K562 (cell line): Measurements from ENCODE around the gene PPP1R3C. TPM values are rescaled to one million over a fixed set of nuclear protein-coding genes. Genes with fewer than 3 reads are reported as not detected.

Source experiments
- CBX2 ChIP-seq: fragments of 200-600 bp; sonication (generic); IDR thresholded peaks from one replicate; pipeline ENCODE4 v1.6.1; 2012; ENCODE audit warnings: mild to moderate bottlenecking, low read length, inconsistent platforms; ENCODE audit not compliant: insufficient read depth, poor library complexity, severe bottlenecking
- FOXO4 ChIP-seq: fragments of 450-650 bp; formaldehyde crosslinking; IDR thresholded peaks from 2 replicates; pipeline ENCODE4 v1.4.0; 2020; ENCODE audit warnings: mild to moderate bottlenecking, moderate library complexity
- PATZ1 ChIP-seq: fragments of 250-450 bp; sonication (Bioruptor Pico); IDR thresholded peaks from 2 replicates; pipeline ENCODE4 v1.5.0; 2020; ENCODE audit warnings: mild to moderate bottlenecking, borderline replicate concordance
- RAD21 ChIP-seq, 2 experiments: fragments of 250-450 bp in 1 of 2; fragments of 450-650 bp in 1 of 2; sonication (Bioruptor Pico) in 1 of 2; formaldehyde crosslinking in 1 of 2; IDR thresholded peaks in 1 of 2; conservative IDR thresholded peaks in 1 of 2; 2 replicates each; pipeline versions ENCODE4 v1.4.0 to v1.8.0; 2020 to 2022; ENCODE audit warnings: mild to moderate bottlenecking in 2 of 2, moderate library complexity in 1 of 2
- STAG1 ChIP-seq: sonication (generic); formaldehyde crosslinking; IDR thresholded peaks from 2 replicates; pipeline ENCODE4 v1.5.0; 2020; ENCODE audit warnings: missing genetic modification reagents, borderline replicate concordance
- ZNF444 ChIP-seq: fragments of 250-450 bp; sonication (Bioruptor Pico); IDR thresholded peaks from 2 replicates; pipeline ENCODE4 v1.4.0; 2020; ENCODE audit warnings: mild to moderate bottlenecking, moderate library complexity
- polyA plus RNA-seq, 8 experiments: library from polyadenylated mRNA; depleted of rRNA in 4 of 8; stranded (reverse) in 5 of 8; unstranded in 3 of 8; fragments of >200 nt; fragmentation: Nextera tagmentation in 2 of 8; fragmentation: Illumina TruSeq in 1 of 8; extraction: Ambion mirVana in 2 of 8; extraction: Trizol in 1 of 8; gene quantifications; 2 replicates each; pipeline versions ENCODE4 v1.2.1 to v1.2.3, GENCODE V29; 2011 to 2014; ENCODE audit warnings: inconsistent platforms in 1 of 8, missing spikeins in 1 of 8
- total RNA-seq, 7 experiments: library from RNA; depleted of rRNA in 6 of 7; stranded (reverse); fragments of >200 nt in 6 of 7; fragmentation: Illumina TruSeq in 2 of 7; extraction: Trizol in 2 of 7; gene quantifications; 2 replicates each; pipeline versions ENCODE4 v1.2.1 to v1.2.3, GENCODE V29; 2011 to 2021; ENCODE audit warnings: low replicate concordance in 1 of 7
- TF ChIP-seq, protein P1 (sequence below): fragments of 450-650 bp; IDR thresholded peaks from 2 replicates; pipeline ENCODE4 v1.6.1; 2016; ENCODE audit warnings: mild to moderate bottlenecking, moderate library complexity
- TF ChIP-seq, protein P2 (sequence below): fragments of 450-650 bp; formaldehyde crosslinking; IDR thresholded peaks from 2 replicates; pipeline ENCODE4 v1.4.0; 2022; ENCODE audit warnings: missing genetic modification characterization

Gene PPP1R3C
- total and polyA plus RNA-seq, 9 of the 15 experiments (the other 6 are each of a cell fraction or from before 2014, with no cell fraction given): 0.06 to 0.24 (median 0.12) TPM; not detected in 3

DNA sequence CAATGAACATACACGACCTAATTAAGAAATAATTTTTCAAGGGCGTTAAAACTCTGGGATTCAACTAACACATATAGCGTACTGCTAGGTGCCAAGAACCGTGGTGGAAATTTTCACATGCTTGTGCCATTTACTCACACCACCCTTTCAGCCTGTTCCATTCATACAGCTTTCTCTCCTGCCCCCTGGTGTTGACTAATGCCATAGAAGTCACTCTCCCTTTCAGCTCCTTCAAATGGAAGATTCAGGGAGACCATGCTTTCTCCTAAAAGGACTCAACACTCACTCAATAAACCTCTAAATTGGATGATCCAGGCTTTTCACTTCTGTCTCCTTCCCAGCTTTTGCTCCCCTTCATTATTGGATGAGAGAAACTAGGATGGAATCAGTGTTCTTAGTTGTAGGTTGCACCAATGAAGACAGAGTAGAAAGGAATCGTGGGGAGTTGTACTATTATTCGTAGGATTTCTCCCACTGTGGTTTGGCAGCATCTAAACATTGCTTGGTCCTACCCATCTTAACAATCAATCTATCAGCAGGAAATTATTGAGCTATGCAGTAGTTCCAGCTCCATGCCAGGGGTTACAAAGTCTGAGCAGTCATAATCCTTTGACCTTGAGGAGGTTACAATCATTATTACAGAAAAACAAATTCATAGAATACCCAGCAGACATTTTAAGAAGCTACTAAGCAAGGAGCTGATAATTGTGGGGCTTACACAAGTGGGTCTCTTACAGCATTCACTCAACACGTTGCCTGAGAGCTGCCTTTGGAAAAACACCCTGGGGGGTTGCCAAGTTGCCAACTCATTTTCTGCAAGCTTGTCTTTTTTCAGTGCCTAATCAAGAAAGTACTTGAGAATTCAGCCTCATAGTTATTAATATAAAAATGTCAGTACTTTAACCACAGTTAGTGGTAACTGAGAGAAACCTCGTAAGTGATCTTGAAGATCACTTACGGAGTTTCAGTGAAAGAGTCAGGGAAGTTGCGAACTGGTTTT, 2.8 kb upstream of the PPP1R3C start (continued):
- TF ChIP-seq, protein P1, sequence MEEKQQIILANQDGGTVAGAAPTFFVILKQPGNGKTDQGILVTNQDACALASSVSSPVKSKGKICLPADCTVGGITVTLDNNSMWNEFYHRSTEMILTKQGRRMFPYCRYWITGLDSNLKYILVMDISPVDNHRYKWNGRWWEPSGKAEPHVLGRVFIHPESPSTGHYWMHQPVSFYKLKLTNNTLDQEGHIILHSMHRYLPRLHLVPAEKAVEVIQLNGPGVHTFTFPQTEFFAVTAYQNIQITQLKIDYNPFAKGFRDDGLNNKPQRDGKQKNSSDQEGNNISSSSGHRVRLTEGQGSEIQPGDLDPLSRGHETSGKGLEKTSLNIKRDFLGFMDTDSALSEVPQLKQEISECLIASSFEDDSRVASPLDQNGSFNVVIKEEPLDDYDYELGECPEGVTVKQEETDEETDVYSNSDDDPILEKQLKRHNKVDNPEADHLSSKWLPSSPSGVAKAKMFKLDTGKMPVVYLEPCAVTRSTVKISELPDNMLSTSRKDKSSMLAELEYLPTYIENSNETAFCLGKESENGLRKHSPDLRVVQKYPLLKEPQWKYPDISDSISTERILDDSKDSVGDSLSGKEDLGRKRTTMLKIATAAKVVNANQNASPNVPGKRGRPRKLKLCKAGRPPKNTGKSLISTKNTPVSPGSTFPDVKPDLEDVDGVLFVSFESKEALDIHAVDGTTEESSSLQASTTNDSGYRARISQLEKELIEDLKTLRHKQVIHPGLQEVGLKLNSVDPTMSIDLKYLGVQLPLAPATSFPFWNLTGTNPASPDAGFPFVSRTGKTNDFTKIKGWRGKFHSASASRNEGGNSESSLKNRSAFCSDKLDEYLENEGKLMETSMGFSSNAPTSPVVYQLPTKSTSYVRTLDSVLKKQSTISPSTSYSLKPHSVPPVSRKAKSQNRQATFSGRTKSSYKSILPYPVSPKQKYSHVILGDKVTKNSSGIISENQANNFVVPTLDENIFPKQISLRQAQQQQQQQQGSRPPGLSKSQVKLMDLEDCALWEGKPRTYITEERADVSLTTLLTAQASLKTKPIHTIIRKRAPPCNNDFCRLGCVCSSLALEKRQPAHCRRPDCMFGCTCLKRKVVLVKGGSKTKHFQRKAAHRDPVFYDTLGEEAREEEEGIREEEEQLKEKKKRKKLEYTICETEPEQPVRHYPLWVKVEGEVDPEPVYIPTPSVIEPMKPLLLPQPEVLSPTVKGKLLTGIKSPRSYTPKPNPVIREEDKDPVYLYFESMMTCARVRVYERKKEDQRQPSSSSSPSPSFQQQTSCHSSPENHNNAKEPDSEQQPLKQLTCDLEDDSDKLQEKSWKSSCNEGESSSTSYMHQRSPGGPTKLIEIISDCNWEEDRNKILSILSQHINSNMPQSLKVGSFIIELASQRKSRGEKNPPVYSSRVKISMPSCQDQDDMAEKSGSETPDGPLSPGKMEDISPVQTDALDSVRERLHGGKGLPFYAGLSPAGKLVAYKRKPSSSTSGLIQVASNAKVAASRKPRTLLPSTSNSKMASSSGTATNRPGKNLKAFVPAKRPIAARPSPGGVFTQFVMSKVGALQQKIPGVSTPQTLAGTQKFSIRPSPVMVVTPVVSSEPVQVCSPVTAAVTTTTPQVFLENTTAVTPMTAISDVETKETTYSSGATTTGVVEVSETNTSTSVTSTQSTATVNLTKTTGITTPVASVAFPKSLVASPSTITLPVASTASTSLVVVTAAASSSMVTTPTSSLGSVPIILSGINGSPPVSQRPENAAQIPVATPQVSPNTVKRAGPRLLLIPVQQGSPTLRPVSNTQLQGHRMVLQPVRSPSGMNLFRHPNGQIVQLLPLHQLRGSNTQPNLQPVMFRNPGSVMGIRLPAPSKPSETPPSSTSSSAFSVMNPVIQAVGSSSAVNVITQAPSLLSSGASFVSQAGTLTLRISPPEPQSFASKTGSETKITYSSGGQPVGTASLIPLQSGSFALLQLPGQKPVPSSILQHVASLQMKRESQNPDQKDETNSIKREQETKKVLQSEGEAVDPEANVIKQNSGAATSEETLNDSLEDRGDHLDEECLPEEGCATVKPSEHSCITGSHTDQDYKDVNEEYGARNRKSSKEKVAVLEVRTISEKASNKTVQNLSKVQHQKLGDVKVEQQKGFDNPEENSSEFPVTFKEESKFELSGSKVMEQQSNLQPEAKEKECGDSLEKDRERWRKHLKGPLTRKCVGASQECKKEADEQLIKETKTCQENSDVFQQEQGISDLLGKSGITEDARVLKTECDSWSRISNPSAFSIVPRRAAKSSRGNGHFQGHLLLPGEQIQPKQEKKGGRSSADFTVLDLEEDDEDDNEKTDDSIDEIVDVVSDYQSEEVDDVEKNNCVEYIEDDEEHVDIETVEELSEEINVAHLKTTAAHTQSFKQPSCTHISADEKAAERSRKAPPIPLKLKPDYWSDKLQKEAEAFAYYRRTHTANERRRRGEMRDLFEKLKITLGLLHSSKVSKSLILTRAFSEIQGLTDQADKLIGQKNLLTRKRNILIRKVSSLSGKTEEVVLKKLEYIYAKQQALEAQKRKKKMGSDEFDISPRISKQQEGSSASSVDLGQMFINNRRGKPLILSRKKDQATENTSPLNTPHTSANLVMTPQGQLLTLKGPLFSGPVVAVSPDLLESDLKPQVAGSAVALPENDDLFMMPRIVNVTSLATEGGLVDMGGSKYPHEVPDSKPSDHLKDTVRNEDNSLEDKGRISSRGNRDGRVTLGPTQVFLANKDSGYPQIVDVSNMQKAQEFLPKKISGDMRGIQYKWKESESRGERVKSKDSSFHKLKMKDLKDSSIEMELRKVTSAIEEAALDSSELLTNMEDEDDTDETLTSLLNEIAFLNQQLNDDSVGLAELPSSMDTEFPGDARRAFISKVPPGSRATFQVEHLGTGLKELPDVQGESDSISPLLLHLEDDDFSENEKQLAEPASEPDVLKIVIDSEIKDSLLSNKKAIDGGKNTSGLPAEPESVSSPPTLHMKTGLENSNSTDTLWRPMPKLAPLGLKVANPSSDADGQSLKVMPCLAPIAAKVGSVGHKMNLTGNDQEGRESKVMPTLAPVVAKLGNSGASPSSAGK: peak; percentile 54; the same call in 1 of the 2 replicates
- TF ChIP-seq PATZ1 (CRISPR knock-in tag) (no peak), RAD21 (CRISPR knock-in tag; conservative IDR thresholded peaks at IDR 0.05 in 1 of 2, IDR thresholded peaks at IDR 0.05 in 1 of 2) (peak; percentile 86 to 98), FOXO4 (CRISPR knock-in tag) (no peak), STAG1 (peak; percentile 49; the same call in 1 of the 2 replicates), ZNF444 (CRISPR knock-in tag) (no peak), CBX2 (no peak)
- TF ChIP-seq, protein P2, sequence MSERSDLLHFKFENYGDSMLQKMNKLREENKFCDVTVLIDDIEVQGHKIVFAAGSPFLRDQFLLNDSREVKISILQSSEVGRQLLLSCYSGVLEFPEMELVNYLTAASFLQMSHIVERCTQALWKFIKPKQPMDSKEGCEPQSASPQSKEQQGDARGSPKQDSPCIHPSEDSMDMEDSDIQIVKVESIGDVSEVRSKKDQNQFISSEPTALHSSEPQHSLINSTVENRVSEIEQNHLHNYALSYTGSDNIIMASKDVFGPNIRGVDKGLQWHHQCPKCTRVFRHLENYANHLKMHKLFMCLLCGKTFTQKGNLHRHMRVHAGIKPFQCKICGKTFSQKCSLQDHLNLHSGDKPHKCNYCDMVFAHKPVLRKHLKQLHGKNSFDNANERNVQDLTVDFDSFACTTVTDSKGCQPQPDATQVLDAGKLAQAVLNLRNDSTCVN: no peak
